Right atrium auricular region (tissue), 2 donors: ENCODE results near the gene SGO2. TPM values are rescaled to one million over a fixed set of nuclear protein-coding genes. Genes with fewer than 3 reads are reported as not detected.

Experiments used
- DNase-seq: peaks from one replicate; pipeline ENCODE4 v3.0.0-alpha.2; 2019; ENCODE audit warnings: low spot score
- H3K27ac ChIP-seq, 2 donors: fragments of 200-600 bp; sonication (generic); 1 replicate in 1 of 2; 2 replicates in 1 of 2; pipeline ENCODE4 v1.5.1; 2016 to 2019
- H3K27me3 ChIP-seq, 2 donors: fragments of 200-600 bp; sonication (generic); one replicate each; pipeline versions ENCODE4 v1.5.1 to v1.6.0; 2017 to 2019
- H3K36me3 ChIP-seq: fragments of 200-600 bp; sonication (generic); one replicate; pipeline ENCODE4 v1.5.1; 2016
- H3K4me1 ChIP-seq, 2 donors: fragments of 200-600 bp; sonication (generic); one replicate each; pipeline versions ENCODE4 v1.5.1 to v1.6.0; 2017 to 2019
- H3K4me3 ChIP-seq, 2 donors: fragments of 200-600 bp; sonication (generic); 1 replicate in 1 of 2; 2 replicates in 1 of 2; pipeline ENCODE4 v1.5.1; 2017 to 2019; ENCODE audit warnings: mild to moderate bottlenecking in 1 of 2, moderate library complexity in 1 of 2
- H3K9me3 ChIP-seq, 2 donors: fragments of 200-600 bp; sonication (generic); one replicate each; pipeline ENCODE4 v1.5.1; 2019
- total RNA-seq, 2 donors: library from RNA; depleted of rRNA; stranded (reverse); fragments of >200 nt; gene quantifications; one replicate each; pipeline ENCODE4 v1.1.0, GENCODE V29; 2016
- TF ChIP-seq, protein P1 (sequence below), 2 donors: fragments of 200-600 bp; sonication (generic); IDR thresholded peaks; one replicate each; pipeline ENCODE4 v1.5.1; 2019; ENCODE audit warnings: antibody characterized with exemption in 2 of 2

Gene SGO2, protein sequence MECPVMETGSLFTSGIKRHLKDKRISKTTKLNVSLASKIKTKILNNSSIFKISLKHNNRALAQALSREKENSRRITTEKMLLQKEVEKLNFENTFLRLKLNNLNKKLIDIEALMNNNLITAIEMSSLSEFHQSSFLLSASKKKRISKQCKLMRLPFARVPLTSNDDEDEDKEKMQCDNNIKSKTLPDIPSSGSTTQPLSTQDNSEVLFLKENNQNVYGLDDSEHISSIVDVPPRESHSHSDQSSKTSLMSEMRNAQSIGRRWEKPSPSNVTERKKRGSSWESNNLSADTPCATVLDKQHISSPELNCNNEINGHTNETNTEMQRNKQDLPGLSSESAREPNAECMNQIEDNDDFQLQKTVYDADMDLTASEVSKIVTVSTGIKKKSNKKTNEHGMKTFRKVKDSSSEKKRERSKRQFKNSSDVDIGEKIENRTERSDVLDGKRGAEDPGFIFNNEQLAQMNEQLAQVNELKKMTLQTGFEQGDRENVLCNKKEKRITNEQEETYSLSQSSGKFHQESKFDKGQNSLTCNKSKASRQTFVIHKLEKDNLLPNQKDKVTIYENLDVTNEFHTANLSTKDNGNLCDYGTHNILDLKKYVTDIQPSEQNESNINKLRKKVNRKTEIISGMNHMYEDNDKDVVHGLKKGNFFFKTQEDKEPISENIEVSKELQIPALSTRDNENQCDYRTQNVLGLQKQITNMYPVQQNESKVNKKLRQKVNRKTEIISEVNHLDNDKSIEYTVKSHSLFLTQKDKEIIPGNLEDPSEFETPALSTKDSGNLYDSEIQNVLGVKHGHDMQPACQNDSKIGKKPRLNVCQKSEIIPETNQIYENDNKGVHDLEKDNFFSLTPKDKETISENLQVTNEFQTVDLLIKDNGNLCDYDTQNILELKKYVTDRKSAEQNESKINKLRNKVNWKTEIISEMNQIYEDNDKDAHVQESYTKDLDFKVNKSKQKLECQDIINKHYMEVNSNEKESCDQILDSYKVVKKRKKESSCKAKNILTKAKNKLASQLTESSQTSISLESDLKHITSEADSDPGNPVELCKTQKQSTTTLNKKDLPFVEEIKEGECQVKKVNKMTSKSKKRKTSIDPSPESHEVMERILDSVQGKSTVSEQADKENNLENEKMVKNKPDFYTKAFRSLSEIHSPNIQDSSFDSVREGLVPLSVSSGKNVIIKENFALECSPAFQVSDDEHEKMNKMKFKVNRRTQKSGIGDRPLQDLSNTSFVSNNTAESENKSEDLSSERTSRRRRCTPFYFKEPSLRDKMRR
- total RNA-seq, result 1 to 10 TPM; 1.9 to 2.5 TPM

DNA sequence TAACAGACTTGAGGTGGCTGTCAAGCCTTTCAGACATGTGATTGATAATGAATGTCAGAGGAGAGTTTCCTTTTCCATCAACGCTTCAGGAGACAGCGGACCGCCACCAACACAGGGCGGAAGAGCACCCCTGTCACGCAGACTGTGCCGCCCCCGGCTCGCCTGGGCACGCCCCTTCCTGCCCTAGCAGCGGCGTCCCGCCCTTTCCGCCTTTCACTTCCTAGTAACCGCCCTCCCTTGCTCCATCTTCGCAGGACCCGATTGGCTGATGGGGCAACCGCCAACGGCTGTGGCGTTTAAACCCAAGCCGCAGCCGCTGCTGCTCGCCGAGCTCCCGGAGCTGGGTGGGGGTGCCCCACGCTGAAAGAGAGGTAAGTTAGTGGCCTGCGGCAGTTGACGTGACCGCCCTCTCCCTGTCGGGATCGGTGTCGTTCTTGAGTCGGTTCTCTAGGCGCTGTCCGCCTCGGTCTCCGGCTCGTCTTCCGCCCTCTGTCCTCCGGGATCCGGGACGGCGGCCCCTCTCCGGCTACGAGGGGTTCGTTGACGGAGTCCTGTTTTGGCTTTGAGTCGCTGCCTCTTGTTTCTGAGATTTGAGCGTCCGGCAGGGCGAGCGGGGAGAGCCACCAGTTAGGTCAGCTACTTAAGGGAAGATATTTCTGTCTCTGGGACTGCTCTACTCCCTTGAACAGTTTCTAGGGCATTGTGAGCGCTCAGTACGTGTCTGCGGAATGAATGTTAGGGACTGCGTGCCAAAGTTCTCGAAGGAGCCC, at the start of gene SGO2:
SGO2 (plus strand) TSS at position 326 of the 770 bp plus-strand sequence. CDS start 6,769 bp downstream, outside the sequence.
- TF ChIP-seq, protein P1, sequence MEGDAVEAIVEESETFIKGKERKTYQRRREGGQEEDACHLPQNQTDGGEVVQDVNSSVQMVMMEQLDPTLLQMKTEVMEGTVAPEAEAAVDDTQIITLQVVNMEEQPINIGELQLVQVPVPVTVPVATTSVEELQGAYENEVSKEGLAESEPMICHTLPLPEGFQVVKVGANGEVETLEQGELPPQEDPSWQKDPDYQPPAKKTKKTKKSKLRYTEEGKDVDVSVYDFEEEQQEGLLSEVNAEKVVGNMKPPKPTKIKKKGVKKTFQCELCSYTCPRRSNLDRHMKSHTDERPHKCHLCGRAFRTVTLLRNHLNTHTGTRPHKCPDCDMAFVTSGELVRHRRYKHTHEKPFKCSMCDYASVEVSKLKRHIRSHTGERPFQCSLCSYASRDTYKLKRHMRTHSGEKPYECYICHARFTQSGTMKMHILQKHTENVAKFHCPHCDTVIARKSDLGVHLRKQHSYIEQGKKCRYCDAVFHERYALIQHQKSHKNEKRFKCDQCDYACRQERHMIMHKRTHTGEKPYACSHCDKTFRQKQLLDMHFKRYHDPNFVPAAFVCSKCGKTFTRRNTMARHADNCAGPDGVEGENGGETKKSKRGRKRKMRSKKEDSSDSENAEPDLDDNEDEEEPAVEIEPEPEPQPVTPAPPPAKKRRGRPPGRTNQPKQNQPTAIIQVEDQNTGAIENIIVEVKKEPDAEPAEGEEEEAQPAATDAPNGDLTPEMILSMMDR (IDR thresholded peaks at IDR 0.05), result peak in 1 of 2 donors; percentile 29

DNA sequence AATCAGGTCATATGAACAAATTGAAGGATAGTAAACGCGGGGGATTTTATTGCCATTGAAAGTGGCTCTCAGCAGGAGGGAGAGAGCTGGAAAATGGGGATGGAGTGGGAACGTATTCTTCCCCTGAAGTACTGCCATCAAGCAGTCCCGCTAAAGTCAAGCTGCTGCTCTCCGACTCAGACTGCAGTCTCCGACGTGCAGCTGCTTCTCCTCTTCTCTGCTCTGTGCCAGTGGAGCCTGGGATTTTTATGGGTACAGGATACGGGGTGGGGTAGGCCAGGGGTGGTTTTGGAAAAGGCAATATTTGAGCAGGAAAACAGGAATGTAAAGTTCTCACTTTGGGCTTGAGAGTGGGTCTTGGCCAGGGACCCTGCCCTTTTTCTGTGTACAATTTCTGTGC, 49.2 kb upstream of the SGO2 start:
- Histone ChIP-seq H3K4me3 (peak overlapping the region; percentile 1 to 26), H3K27ac (peak overlapping the region; percentile 37 to 78), H3K9me3 (no peaks in the 10 kb centered on the region), H3K4me1 (no peaks in the 10 kb centered on the region), H3K36me3 (peaks cover 56% of the 10 kb centered on the region), H3K27me3 (no peaks in the 10 kb centered on the region)
- TF ChIP-seq, protein P1 (IDR thresholded peaks at IDR 0.05), result no peak
- DNase-seq, result no peak

More for the DNA sequence above, at the start of gene SGO2:
- DNase-seq, result peak; percentile 94
- peak within 1 kb of the TSS; percentile 74 to 79 for H3K4me3 ChIP-seq
- H3K4me1 ChIP-seq, result peaks cover 0 to 8% of the 10 kb centered on the region in 2 donors
- H3K27ac ChIP-seq, result peak within 1 kb of the TSS; percentile 47 to 53
- H3K9me3 ChIP-seq, result no peaks in the 10 kb centered on the region
- H3K36me3 ChIP-seq, result no peaks in the 10 kb centered on the region
- H3K27me3 ChIP-seq, result no peaks in the 10 kb centered on the region

DNA sequence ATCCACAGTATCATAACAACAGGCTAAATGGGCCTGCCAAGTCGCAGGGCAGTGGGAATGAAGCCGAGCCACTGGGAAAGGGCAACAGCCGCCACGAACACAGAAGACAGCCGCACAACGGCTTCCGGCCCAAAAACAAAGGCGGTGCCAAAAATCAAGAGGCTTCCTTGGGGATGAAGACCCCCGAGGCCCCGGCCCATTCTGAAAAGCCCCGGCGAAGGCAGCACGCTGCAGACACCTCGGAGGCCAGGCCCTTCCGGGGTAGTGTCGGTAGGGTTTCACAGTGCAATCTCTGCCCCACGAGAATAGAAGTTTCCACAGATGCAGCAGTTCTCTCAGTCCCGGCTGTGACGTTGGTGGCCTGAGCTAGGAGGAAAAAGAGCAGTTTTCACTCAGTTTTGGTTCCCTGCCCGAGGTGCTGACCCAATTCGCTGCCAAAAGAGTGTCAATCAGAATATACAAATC, 48.3 kb upstream of the SGO2 start:
- TF ChIP-seq, protein P1 (IDR thresholded peaks at IDR 0.05), result no peak
- Histone ChIP-seq H3K36me3 (peaks cover 49% of the 10 kb centered on the region), H3K27ac (peak overlapping the region; percentile 37 to 78), H3K4me3 (peak overlapping the region; percentile 26 to 32), H3K4me1 (no peaks in the 10 kb centered on the region), H3K9me3 (no peaks in the 10 kb centered on the region), H3K27me3 (no peaks in the 10 kb centered on the region)
- DNase-seq, result peak; percentile 88

DNA sequence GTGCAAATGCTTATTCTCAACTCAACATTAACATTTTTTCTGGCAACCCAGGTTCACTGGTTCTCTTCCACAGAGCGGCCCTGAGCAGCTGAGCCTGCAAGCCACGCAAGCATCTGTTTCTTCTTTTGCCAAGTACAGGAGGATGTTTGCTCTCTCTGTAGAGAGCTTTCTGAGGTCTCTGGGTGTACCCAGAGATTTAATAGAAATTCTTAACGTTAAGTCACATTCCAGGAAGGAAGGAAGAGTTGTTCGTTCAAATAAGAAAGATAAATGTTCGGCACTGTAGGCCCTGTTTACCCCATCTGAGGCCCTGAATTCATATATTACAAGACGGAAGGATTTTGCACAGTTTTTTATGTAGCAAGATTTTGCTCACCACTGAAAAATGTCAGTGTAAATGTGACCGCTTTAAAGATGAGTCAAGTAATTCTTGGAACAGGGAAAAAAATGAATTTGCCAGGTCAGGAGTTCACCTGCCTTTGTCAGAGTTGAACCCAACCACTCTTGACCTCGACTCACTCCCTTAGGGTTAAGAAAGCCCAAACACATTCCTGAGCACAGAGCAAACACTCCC, 46.2 kb upstream of the SGO2 start:
- H3K27me3 ChIP-seq, result no peaks in the 10 kb centered on the region
- H3K36me3 ChIP-seq, result peaks cover 29% of the 10 kb centered on the region
- no peak overlapping the region for H3K27ac ChIP-seq
- TF ChIP-seq, protein P1 (IDR thresholded peaks at IDR 0.05), result no peak
- H3K4me3 ChIP-seq, result no peak overlapping the region
- no peaks in the 10 kb centered on the region for H3K4me1 ChIP-seq
- H3K9me3 ChIP-seq, result no peaks in the 10 kb centered on the region
- DNase-seq, result no peak
